ENCODE data around the gene IKBIP. TPM values are rescaled to one million over a fixed set of nuclear protein-coding genes. Genes with fewer than 3 reads are reported as not detected.

The IKBIP gene
- total RNA-seq, 1 experiment from 2014 or later = 16.5 TPM

- Histone ChIP-seq H3K4me2 (ENCODE audit: insufficient read depth, insufficient read length, low read length) (no peak overlapping the region), H4K5ac (ENCODE audit: insufficient read length, low read depth, low read length) (no peak overlapping the region), H3K79me2 (ENCODE audit: insufficient read depth, low read length) (no peaks in the 10 kb centered on the region), H3K4me1 (ENCODE audit: insufficient read depth, low read length) (no peaks in the 10 kb centered on the region), H3K23ac (ENCODE audit: insufficient read length, low read depth, low read length) (no peak overlapping the region), H3K27me3 (ENCODE audit: insufficient read depth, low read length) (no peaks in the 10 kb centered on the region), H3K4ac (ENCODE audit: low read depth, low read length) (no peak overlapping the region), H4K20me1 (ENCODE audit: control insufficient read depth, insufficient read depth, insufficient read length) (no peaks in the 10 kb centered on the region), H4K91ac (ENCODE audit: insufficient read length, low read depth, low read length) (no peak overlapping the region), H2BK120ac (ENCODE audit: low read depth, low read length, poor library complexity, severe bottlenecking) (no peak overlapping the region), H3K56ac (ENCODE audit: insufficient read length, low read depth, low read length) (no peak overlapping the region), H3K79me1 (ENCODE audit: insufficient read depth, low read depth, low read length, poor library complexity, severe bottlenecking) (no peaks in the 10 kb centered on the region), H3K9me3 (ENCODE audit: control insufficient read depth, low read depth, low read length) (no peaks in the 10 kb centered on the region), H3K9ac (ENCODE audit: extremely low read depth, insufficient read length, low read length) (no peak overlapping the region), H4K8ac (replicated peaks; ENCODE audit: insufficient read length, low read depth, low read length) (no peak overlapping the region), H2BK5ac (ENCODE audit: insufficient read length, low read length) (no peak overlapping the region), H3K18ac (ENCODE audit: insufficient read length, low read depth, low read length) (no peak overlapping the region), H2AK5ac (ENCODE audit: insufficient read length, low read length) (no peak overlapping the region), H3T11ph (ENCODE audit: low read length) (no peak overlapping the region), H2BK20ac (ENCODE audit: low read depth, low read length, poor library complexity, severe bottlenecking) (no peak overlapping the region), H3K23me2 (ENCODE audit: insufficient read length, low read depth, low read length, poor library complexity, severe bottlenecking) (no peaks in the 10 kb centered on the region), H3K14ac (ENCODE audit: insufficient read depth, low read length) (no peak overlapping the region), H3K27ac (ENCODE audit: insufficient read length, low read depth, low read length) (no peak overlapping the region), H2BK15ac (ENCODE audit: low read depth, low read length) (no peak overlapping the region), H2BK12ac (ENCODE audit: insufficient read length, low read depth, low read length) (no peak overlapping the region), H2AFZ (ENCODE audit: low read length) (no peak overlapping the region)
- Mint-ChIP-seq H3K9me3 (no peaks in the 10 kb centered on the region), H3K27ac (peak overlapping the region in 1 of 3 experiments; percentile 70; a peak in 1 of 7 replicates), H3K4me3 (no peak overlapping the region), H3K4me1 (no peaks in the 10 kb centered on the region), H3K36me3 (ENCODE audit: insufficient read depth in 1 of 3, low read depth in 3 of 3) (peaks cover 5 to 44% (median 33%) of the 10 kb centered on the region in 3 experiments; a peak in 5 of 7 replicates), H3K27me3 (ENCODE audit: low read depth) (no peaks in the 10 kb centered on the region)
- DNase-seq = peak; percentile 72
- no CpG with 5 or more reads among the region's 15 CpGs for WGBS (ENCODE audit: extremely low coverage, insufficient read length, low lambda C conversion rate)
- TF ChIP-seq CTCF (conservative IDR thresholded peaks at IDR 0.05) = no peak
Observed at GRCh38 chr12:98678236-98678945, 33.8 kb upstream of the IKBIP start.

Data from H9 (cell line).